IMR-90 (cell line): ENCODE measurements around the gene DTHD1. TPM values are rescaled to one million over a fixed set of nuclear protein-coding genes. Genes with fewer than 3 reads are reported as not detected.

ENCODE experiments used
- ATAC-seq: fragments of 200-7000 bp; cut with Tn5 transposase; 2 replicates; pipeline ENCODE4 v1.9.1; 2020; ENCODE audit warnings: low read depth, mild to moderate bottlenecking, moderate library complexity
- BruUV-seq: library from RNA; stranded (reverse); fragments of 400-500 nt; replicated peaks from 2 replicates; lab custom pipeline; 2021; lab: Mats Ljungman, UMichigan
- CTCF ChIA-PET: fragments of 300-600 bp; formaldehyde crosslinking; extraction: SDS; loops from one replicate; lab custom pipeline; 2021; ENCODE audit warnings: antibody characterized with exemption; lab: Yijun Ruan, JAX
- POLR2A ChIA-PET: fragments of 300-600 bp; sonication (Branson Sonifier 250); formaldehyde crosslinking; loops from one replicate; lab custom pipeline; 2022; ENCODE audit warnings: antibody characterized with exemption; ENCODE audit not compliant: unreplicated experiment; lab: Charles Lee
- DNase-seq: peaks from one replicate; pipeline ENCODE4 v3.0.0; 2013
- H2AFZ ChIP-seq: replicated peaks from 2 replicates; pipeline ENCODE3; 2013; ENCODE audit warnings: low read length, mild to moderate bottlenecking; ENCODE audit not compliant: poor library complexity
- H2AK5ac ChIP-seq: 2 replicates; pipeline ENCODE4 v1.6.1; 2013; ENCODE audit warnings: low read depth, low read length, inconsistent platforms
- H2AK9ac ChIP-seq: replicated peaks from 2 replicates; pipeline ENCODE3; 2013; ENCODE audit warnings: mild to moderate bottlenecking, low read depth, low read length, moderate library complexity; ENCODE audit not compliant: poor library complexity
- H2BK120ac ChIP-seq: 2 replicates; pipeline ENCODE4 v1.6.1; 2013; ENCODE audit warnings: low read depth, low read length, inconsistent platforms
- H2BK15ac ChIP-seq: 3 replicates; pipeline ENCODE4 v1.6.1; 2013; ENCODE audit warnings: low read depth, low read length, inconsistent platforms
- H2BK20ac ChIP-seq: 2 replicates; pipeline ENCODE4 v1.6.1; 2013; ENCODE audit warnings: low read depth, mild to moderate bottlenecking, inconsistent platforms, low read length, moderate library complexity
- H2BK5ac ChIP-seq: 2 replicates; pipeline ENCODE4 v1.6.1; 2013; ENCODE audit warnings: mild to moderate bottlenecking, low read depth, low read length, inconsistent platforms; ENCODE audit not compliant: poor library complexity, severe bottlenecking
- H3K14ac ChIP-seq: replicated peaks from 2 replicates; pipeline ENCODE4 v1.6.1; 2013; ENCODE audit warnings: low read depth, low read length, inconsistent platforms
- H3K18ac ChIP-seq: 2 replicates; pipeline ENCODE4 v1.6.1; 2013; ENCODE audit warnings: low read depth, low read length, control low read depth
- H3K23ac ChIP-seq: 2 replicates; pipeline ENCODE4 v1.6.1; 2013; ENCODE audit warnings: low read depth, low read length, inconsistent platforms
- H3K27ac ChIP-seq: 2 replicates; pipeline ENCODE4 v1.5.1; 2013; ENCODE audit warnings: mild to moderate bottlenecking, control low read depth, low read length; ENCODE audit not compliant: insufficient read depth
- H3K27me3 ChIP-seq: 2 replicates; pipeline ENCODE4 v1.6.1; 2013; ENCODE audit warnings: low read length; ENCODE audit not compliant: control insufficient read depth, insufficient read depth
- H3K36me3 ChIP-seq: 2 replicates; pipeline ENCODE4 v1.6.1; 2013; ENCODE audit warnings: low read length, mixed read lengths; ENCODE audit not compliant: control insufficient read depth, insufficient read depth
- H3K4ac ChIP-seq: 2 replicates; pipeline ENCODE4 v1.6.1; 2013; ENCODE audit warnings: low read depth, low read length, inconsistent platforms
- H3K4me1 ChIP-seq: 2 replicates; pipeline ENCODE4 v1.6.1; 2013; ENCODE audit warnings: low read length, mixed read lengths; ENCODE audit not compliant: control insufficient read depth, insufficient read depth
- H3K4me2 ChIP-seq: 2 replicates; pipeline ENCODE4 v1.6.1; 2013; ENCODE audit warnings: low read depth, mild to moderate bottlenecking, control low read depth, low read length, moderate library complexity
- H3K4me3 ChIP-seq: 2 replicates; pipeline ENCODE4 v1.5.1; 2013; ENCODE audit warnings: low read depth, mild to moderate bottlenecking, control low read depth, low read length, moderate library complexity; ENCODE audit not compliant: insufficient read depth
- H3K56ac ChIP-seq: 2 replicates; pipeline ENCODE4 v1.6.1; 2013; ENCODE audit warnings: low read length, inconsistent platforms; ENCODE audit not compliant: insufficient read depth; ENCODE audit errors: extremely low read depth
- H3K79me1 ChIP-seq, 2 experiments: 2 replicates each; pipeline ENCODE4 v1.6.1; 2013; ENCODE audit warnings: low read length in 2 of 2, inconsistent platforms in 1 of 2, low read depth in 1 of 2
- H3K9ac ChIP-seq: 2 replicates; pipeline ENCODE4 v1.6.1; 2013; ENCODE audit warnings: low read depth, low read length, control low read depth
- H3K9me1 ChIP-seq: 2 replicates; pipeline ENCODE4 v1.6.1; 2013; ENCODE audit warnings: low read length, inconsistent platforms; ENCODE audit not compliant: insufficient read depth
- H3K9me3 ChIP-seq: 2 replicates; pipeline ENCODE4 v1.6.1; 2013; ENCODE audit warnings: low read length; ENCODE audit not compliant: control insufficient read depth, insufficient read depth
- H4K20me1 ChIP-seq: 2 replicates; pipeline ENCODE4 v1.6.1; 2013; ENCODE audit warnings: low read length, inconsistent platforms; ENCODE audit not compliant: insufficient read depth
- H4K5ac ChIP-seq: 2 replicates; pipeline ENCODE4 v1.6.1; 2013; ENCODE audit warnings: mild to moderate bottlenecking, low read depth, low read length, control low read depth
- H4K8ac ChIP-seq, 2 experiments: 2 replicates each; pipeline ENCODE4 v1.6.1; 2013; ENCODE audit warnings: low read depth in 2 of 2, low read length in 2 of 2, control low read depth in 1 of 2, inconsistent platforms in 1 of 2
- H4K91ac ChIP-seq: 2 replicates; pipeline ENCODE4 v1.6.1; 2013; ENCODE audit warnings: low read depth, low read length, inconsistent platforms; ENCODE audit not compliant: insufficient read depth
- BHLHE40 ChIP-seq: fragments of 150-350 bp; IDR thresholded peaks from 2 replicates; pipeline ENCODE4 v1.6.1; 2016; ENCODE audit warnings: mild to moderate bottlenecking, low read depth, low read length
- CEBPB ChIP-seq: IDR thresholded peaks from 2 replicates; pipeline ENCODE4 v1.6.1; 2012; ENCODE audit warnings: low read depth, low read length, improper control_type of control experiment
- CHD1 ChIP-seq: IDR thresholded peaks from 2 replicates; pipeline ENCODE4 v1.6.1; 2012; ENCODE audit warnings: low read depth, low read length, improper control_type of control experiment
- ELK1 ChIP-seq: fragments of 150-350 bp; IDR thresholded peaks from 2 replicates; pipeline ENCODE4 v1.6.1; 2016; ENCODE audit warnings: low read depth, mild to moderate bottlenecking, low read length, moderate library complexity, borderline replicate concordance
- FOS ChIP-seq: fragments of 150-350 bp; IDR thresholded peaks from 2 replicates; pipeline ENCODE4 v1.6.1; 2016; ENCODE audit warnings: low read depth, low read length
- MXI1 ChIP-seq: IDR thresholded peaks from 2 replicates; pipeline ENCODE4 v1.6.1; 2012; ENCODE audit warnings: low read depth, mild to moderate bottlenecking, low read length, moderate library complexity, borderline replicate concordance
- RAD21 ChIP-seq: IDR thresholded peaks from 2 replicates; pipeline ENCODE4 v1.6.1; 2012; ENCODE audit warnings: low read length, improper control_type of control experiment
- RCOR1 ChIP-seq: IDR thresholded peaks from 2 replicates; pipeline ENCODE4 v1.6.1; 2012; ENCODE audit warnings: mild to moderate bottlenecking, low read length, improper control_type of control experiment; ENCODE audit not compliant: insufficient replicate concordance
- RFX5 ChIP-seq: IDR thresholded peaks from 2 replicates; pipeline ENCODE4 v1.8.0; 2012; ENCODE audit warnings: low read depth, mild to moderate bottlenecking, low read length, moderate library complexity
- SMC3 ChIP-seq: fragments of 150-350 bp; IDR thresholded peaks from 2 replicates; pipeline ENCODE4 v1.6.1; 2016; ENCODE audit warnings: low read depth, mild to moderate bottlenecking, antibody characterized with exemption, low read length, moderate library complexity
- USF2 ChIP-seq: fragments of 150-350 bp; IDR thresholded peaks from 2 replicates; pipeline ENCODE4 v1.6.1; 2017; ENCODE audit warnings: mild to moderate bottlenecking, antibody characterized with exemption, low read length, low read depth
- WGBS, 2 experiments: methylation state at CpG; one replicate each; pipeline versions ENCODE4 v1.1.5 to v1.1.7; 2013; ENCODE audit warnings: missing lambda C conversion rate in 2 of 2; ENCODE audit not compliant: insufficient read length in 1 of 2; ENCODE audit errors: extremely low coverage in 2 of 2; 5-methylcytosine and 5-hydroxymethylcytosine counted together
- dilution Hi-C: fragments of 300-500 bp; cut with HindIII; formaldehyde crosslinking; loops from one replicate; pipeline ENCODE4 v1.14.3; 2018; ENCODE audit warnings: low sequenced_read_pairs; ENCODE audit not compliant: unreplicated experiment
- in situ Hi-C: fragments of 300-500 bp; cut with MboI; formaldehyde crosslinking; loops from 3 replicates; pipeline ENCODE4 v1.14.3; 2019; ENCODE audit warnings: low sequenced_read_pairs, inconsistent platforms, mixed read lengths
- intact Hi-C: fragments of 100-400 bp; cut with micrococcal nuclease; formaldehyde crosslinking; loops from 2 replicates; pipeline ENCODE4 v1.10.0; 2022
- polyA plus RNA-seq, 3 experiments: library from polyadenylated mRNA; depleted of rRNA; stranded (reverse); fragments of >200 nt; gene quantifications; 2 replicates each; pipeline ENCODE4 v1.2.3, GENCODE V29; 2012; ENCODE audit warnings: low replicate concordance in 1 of 3
- total RNA-seq: library from RNA; depleted of rRNA; stranded (reverse); fragments of >200 nt; gene quantifications from 2 replicates; pipeline ENCODE4 v1.2.3, GENCODE V29; 2012
- TF ChIP-seq, protein P1 (sequence below): conservative IDR thresholded peaks from 2 replicates; pipeline ENCODE4 v1.5.1; 2012; ENCODE audit warnings: mild to moderate bottlenecking, low read depth, low read length, improper control_type of control experiment

The DTHD1 gene
- total and polyA plus RNA-seq, 2 of the 4 experiments (the other 2 are of a cell fraction): not detected

- Histone ChIP-seq H3K4me1 (no peaks in the 10 kb centered on the region), H2AFZ (no peak overlapping the region), H4K91ac (no peak overlapping the region), H3K23ac (no peak overlapping the region), H2BK5ac (no peak overlapping the region), H4K5ac (no peak overlapping the region), H3K9ac (no peak overlapping the region), H3K4me2 (no peak overlapping the region), H3K27me3 (no peaks in the 10 kb centered on the region), H3K4ac (no peak overlapping the region), H2AK5ac (no peak overlapping the region), H3K14ac (no peak overlapping the region), H3K9me1 (no peaks in the 10 kb centered on the region), H3K27ac (no peak overlapping the region), H3K56ac (no peak overlapping the region), H3K4me3 (no peak overlapping the region), H3K9me3 (no peaks in the 10 kb centered on the region), H3K18ac (no peak overlapping the region), H3K79me1 (no peaks in the 10 kb centered on the region), H4K8ac (no peak overlapping the region), H2BK120ac (no peak overlapping the region), H4K20me1 (no peaks in the 10 kb centered on the region), H2BK15ac (no peak overlapping the region), H2AK9ac (no peak overlapping the region), H3K36me3 (no peaks in the 10 kb centered on the region), H2BK20ac (no peak overlapping the region)
- 100% methylated on average over 1 of the region's 4 CpGs; no CpG with 5 or more reads in 1 of the 2 experiments for WGBS, 2 experiments
- ATAC-seq (no peak), DNase-seq (no peak)
- intact Hi-C loops: no loop called here
- TF ChIP-seq ELK1 (no peak), CEBPB (no peak), CHD1 (no peak), FOS (no peak), MXI1 (no peak), USF2 (no peak), BHLHE40 (no peak), SMC3 (no peak), RFX5 (no peak), RAD21 (no peak), RCOR1 (no peak)
- TF ChIP-seq, protein P1, sequence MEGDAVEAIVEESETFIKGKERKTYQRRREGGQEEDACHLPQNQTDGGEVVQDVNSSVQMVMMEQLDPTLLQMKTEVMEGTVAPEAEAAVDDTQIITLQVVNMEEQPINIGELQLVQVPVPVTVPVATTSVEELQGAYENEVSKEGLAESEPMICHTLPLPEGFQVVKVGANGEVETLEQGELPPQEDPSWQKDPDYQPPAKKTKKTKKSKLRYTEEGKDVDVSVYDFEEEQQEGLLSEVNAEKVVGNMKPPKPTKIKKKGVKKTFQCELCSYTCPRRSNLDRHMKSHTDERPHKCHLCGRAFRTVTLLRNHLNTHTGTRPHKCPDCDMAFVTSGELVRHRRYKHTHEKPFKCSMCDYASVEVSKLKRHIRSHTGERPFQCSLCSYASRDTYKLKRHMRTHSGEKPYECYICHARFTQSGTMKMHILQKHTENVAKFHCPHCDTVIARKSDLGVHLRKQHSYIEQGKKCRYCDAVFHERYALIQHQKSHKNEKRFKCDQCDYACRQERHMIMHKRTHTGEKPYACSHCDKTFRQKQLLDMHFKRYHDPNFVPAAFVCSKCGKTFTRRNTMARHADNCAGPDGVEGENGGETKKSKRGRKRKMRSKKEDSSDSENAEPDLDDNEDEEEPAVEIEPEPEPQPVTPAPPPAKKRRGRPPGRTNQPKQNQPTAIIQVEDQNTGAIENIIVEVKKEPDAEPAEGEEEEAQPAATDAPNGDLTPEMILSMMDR: no peak
- CTCF ChIA-PET: no interaction called here
- dilution Hi-C loops: no loop called here
- POLR2A ChIA-PET: no interaction called here
- in situ Hi-C loops: no loop called here
- BruUV-seq: no TSS peak
Measured at GRCh38 chr4:36277533-36277932, 3.9 kb upstream of the DTHD1 start.
